Muscle layer of colon (tissue), 2 donors: ENCODE measurements around the gene CACNA1C.

Experiments used
- H3K27ac ChIP-seq: one replicate; pipeline ENCODE4 v1.7.0; 2013; ENCODE audit warnings: low read depth, mild to moderate bottlenecking, low read length, moderate library complexity
- H3K27me3 ChIP-seq, 2 donors: one replicate each; pipeline ENCODE4 v1.7.0; 2013; ENCODE audit warnings: low read length in 2 of 2, mild to moderate bottlenecking in 2 of 2; ENCODE audit not compliant: insufficient read depth in 2 of 2, control insufficient read depth in 1 of 2
- H3K36me3 ChIP-seq: one replicate; pipeline ENCODE4 v1.7.0; 2013; ENCODE audit warnings: mild to moderate bottlenecking, low read length; ENCODE audit not compliant: insufficient read depth
- H3K4me1 ChIP-seq: one replicate; pipeline ENCODE4 v1.7.0; 2013; ENCODE audit warnings: mild to moderate bottlenecking, low read length; ENCODE audit not compliant: insufficient read depth
- H3K4me3 ChIP-seq, 2 donors: one replicate each; pipeline ENCODE4 v1.7.0; 2013; ENCODE audit warnings: low read length in 2 of 2, low read depth in 1 of 2, mild to moderate bottlenecking in 1 of 2, moderate library complexity in 1 of 2
- H3K9ac ChIP-seq: one replicate; pipeline ENCODE4 v1.7.0; 2013; ENCODE audit warnings: low read length
- H3K9me3 ChIP-seq: one replicate; pipeline ENCODE4 v1.7.0; 2013; ENCODE audit warnings: mild to moderate bottlenecking, low read length
- donor health status: abdominal sarcoma.
- donor health status: Adenocarcinoma of cecum.

CACNA1C gene

GRCh38 chr12:2137711-2138110 lies 84.9 kb downstream of the CACNA1C start:
- Histone ChIP-seq H3K27ac (peak overlapping the region; percentile 55), H3K27me3 (no peaks in the 10 kb centered on the region), H3K9ac (no peak overlapping the region), H3K4me3 (no peak overlapping the region), H3K9me3 (no peaks in the 10 kb centered on the region), H3K36me3 (no peaks in the 10 kb centered on the region), H3K4me1 (peaks cover 15% of the 10 kb centered on the region)

GRCh38 chr12:2138294-2138693 lies 85.5 kb downstream of the CACNA1C start:
- Histone ChIP-seq H3K4me1 (peaks cover 15% of the 10 kb centered on the region), H3K9ac (no peak overlapping the region), H3K36me3 (no peaks in the 10 kb centered on the region), H3K9me3 (no peaks in the 10 kb centered on the region), H3K27ac (peak overlapping the region; percentile 55), H3K27me3 (no peaks in the 10 kb centered on the region), H3K4me3 (no peak overlapping the region)

- Histone ChIP-seq H3K36me3 (no peaks in the 10 kb centered on the region), H3K27ac (peak overlapping the region; percentile 52), H3K4me3 (no peak overlapping the region), H3K27me3 (no peaks in the 10 kb centered on the region), H3K9me3 (no peaks in the 10 kb centered on the region), H3K9ac (no peak overlapping the region), H3K4me1 (peaks cover 15% of the 10 kb centered on the region)
Observed at GRCh38 chr12:2138871-2139308, 86.1 kb downstream of the CACNA1C start.

- no peaks in the 10 kb centered on the region for H3K27me3 ChIP-seq
- peak overlapping the region; percentile 74 for H3K27ac ChIP-seq
- no peak overlapping the region for H3K9ac ChIP-seq
- no peaks in the 10 kb centered on the region for H3K9me3 ChIP-seq
- peaks cover 16% of the 10 kb centered on the region for H3K4me1 ChIP-seq
- H3K4me3 ChIP-seq, result no peak overlapping the region
- no peaks in the 10 kb centered on the region for H3K36me3 ChIP-seq
Observed at GRCh38 chr12:2139651-2140050, 86.9 kb downstream of the CACNA1C start.

GRCh38 chr12:2140858-2141519 lies 88.2 kb downstream of the CACNA1C start:
- Histone ChIP-seq H3K9ac (no peak overlapping the region), H3K27ac (peak overlapping the region; percentile 74), H3K36me3 (no peaks in the 10 kb centered on the region), H3K9me3 (no peaks in the 10 kb centered on the region), H3K27me3 (no peaks in the 10 kb centered on the region), H3K4me3 (no peak overlapping the region), H3K4me1 (peaks cover 28% of the 10 kb centered on the region)

- Histone ChIP-seq H3K4me1 (peaks cover 28% of the 10 kb centered on the region), H3K27ac (peak overlapping the region; percentile 74)
Observed at GRCh38 chr12:2142068-2142467, 89.3 kb downstream of the CACNA1C start.

GRCh38 chr12:2144951-2145350 lies 92.2 kb downstream of the CACNA1C start:
- H3K9ac ChIP-seq, result no peak overlapping the region
- H3K4me3 ChIP-seq, result no peak overlapping the region
- no peaks in the 10 kb centered on the region for H3K9me3 ChIP-seq
- no peak overlapping the region for H3K27ac ChIP-seq
- H3K27me3 ChIP-seq, result no peaks in the 10 kb centered on the region
- H3K36me3 ChIP-seq, result no peaks in the 10 kb centered on the region
- H3K4me1 ChIP-seq, result peaks cover 42% of the 10 kb centered on the region

More at GRCh38 chr12:2142068-2142467, 89.3 kb downstream of the CACNA1C start:
- no peaks in the 10 kb centered on the region for H3K9me3 ChIP-seq
- no peaks in the 10 kb centered on the region for H3K36me3 ChIP-seq
- H3K4me3 ChIP-seq, result no peak overlapping the region
- no peak overlapping the region for H3K9ac ChIP-seq
- no peaks in the 10 kb centered on the region for H3K27me3 ChIP-seq

GRCh38 chr12:2145433-2145998 lies 92.7 kb downstream of the CACNA1C start:
- no peaks in the 10 kb centered on the region for H3K9me3 ChIP-seq
- peak overlapping the region; percentile 27 for H3K27ac ChIP-seq
- no peaks in the 10 kb centered on the region for H3K36me3 ChIP-seq
- H3K4me3 ChIP-seq, result no peak overlapping the region
- no peak overlapping the region for H3K9ac ChIP-seq
- peaks cover 46% of the 10 kb centered on the region for H3K4me1 ChIP-seq
- H3K27me3 ChIP-seq, result no peaks in the 10 kb centered on the region

- Histone ChIP-seq H3K36me3 (peaks cover 2% of the 10 kb centered on the region), H3K9me3 (no peaks in the 10 kb centered on the region), H3K9ac (no peak overlapping the region), H3K4me3 (no peak overlapping the region), H3K4me1 (peaks cover 49% of the 10 kb centered on the region), H3K27ac (peak overlapping the region; percentile 19), H3K27me3 (no peaks in the 10 kb centered on the region)
Observed at GRCh38 chr12:2147335-2147734, 94.5 kb downstream of the CACNA1C start.

- peaks cover 67% of the 10 kb centered on the region for H3K4me1 ChIP-seq
- H3K9ac ChIP-seq, result no peak overlapping the region
- H3K27me3 ChIP-seq, result no peaks in the 10 kb centered on the region
- H3K9me3 ChIP-seq, result no peaks in the 10 kb centered on the region
- H3K36me3 ChIP-seq, result peaks cover 3% of the 10 kb centered on the region
- H3K4me3 ChIP-seq, result no peak overlapping the region
- H3K27ac ChIP-seq, result no peak overlapping the region
Observed at GRCh38 chr12:2149091-2149490, 96.3 kb downstream of the CACNA1C start.

- Histone ChIP-seq H3K9me3 (no peaks in the 10 kb centered on the region), H3K27me3 (no peaks in the 10 kb centered on the region), H3K27ac (no peak overlapping the region), H3K9ac (no peak overlapping the region), H3K36me3 (peaks cover 3% of the 10 kb centered on the region), H3K4me1 (peaks cover 58% of the 10 kb centered on the region), H3K4me3 (no peak overlapping the region)
Observed at GRCh38 chr12:2150833-2151232, 98.0 kb downstream of the CACNA1C start.

- Histone ChIP-seq H3K27me3 (no peaks in the 10 kb centered on the region), H3K4me1 (peaks cover 57% of the 10 kb centered on the region), H3K36me3 (peaks cover 3% of the 10 kb centered on the region), H3K9me3 (no peaks in the 10 kb centered on the region), H3K27ac (no peak overlapping the region), H3K9ac (no peak overlapping the region), H3K4me3 (no peak overlapping the region)
Observed at GRCh38 chr12:2151391-2151790, 98.6 kb downstream of the CACNA1C start.
